ENCODE results near the gene PPFIA2.

PPFIA2 gene

DNA sequence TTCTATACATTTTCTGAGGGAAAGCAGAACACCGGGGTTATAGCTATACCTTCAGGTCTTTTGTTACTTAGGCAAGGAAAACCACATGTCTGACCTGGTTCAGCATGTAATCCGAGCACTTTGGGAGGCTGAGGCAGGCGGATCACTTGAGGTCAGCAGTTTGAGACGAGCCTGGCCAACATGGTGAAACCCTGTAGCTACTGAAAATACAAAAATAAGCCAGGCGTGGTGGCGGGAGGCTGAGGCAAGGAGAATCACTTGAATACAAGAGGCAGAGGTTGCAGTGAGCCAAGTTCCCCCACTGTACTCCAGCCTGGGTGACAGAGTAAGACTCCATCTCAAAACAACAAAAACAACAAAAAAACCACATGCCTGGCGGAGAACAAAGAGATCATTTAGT is 503.7 kb downstream of the PPFIA2 start:
- DNase-seq, result no peak

DNA sequence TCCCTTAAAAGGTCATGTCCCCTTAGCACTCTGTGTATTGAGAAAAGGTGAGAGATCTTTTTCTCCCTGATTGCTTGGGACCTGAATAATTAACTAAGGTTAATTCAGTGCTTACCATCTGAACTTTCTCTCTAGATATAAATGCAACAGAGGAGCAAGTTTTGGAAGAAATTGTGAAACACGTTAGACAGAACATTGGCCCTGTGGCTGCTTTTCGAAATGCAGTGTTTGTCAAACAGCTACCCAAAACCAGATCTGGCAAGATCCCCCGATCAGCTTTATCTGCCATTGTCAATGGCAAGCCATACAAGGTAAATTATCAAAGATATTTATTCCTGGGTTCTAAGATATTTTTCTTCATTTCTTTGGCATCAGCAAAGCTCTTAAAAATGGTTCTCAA is 505.8 kb downstream of the PPFIA2 start:
- DNase-seq, result no peak

DNA sequence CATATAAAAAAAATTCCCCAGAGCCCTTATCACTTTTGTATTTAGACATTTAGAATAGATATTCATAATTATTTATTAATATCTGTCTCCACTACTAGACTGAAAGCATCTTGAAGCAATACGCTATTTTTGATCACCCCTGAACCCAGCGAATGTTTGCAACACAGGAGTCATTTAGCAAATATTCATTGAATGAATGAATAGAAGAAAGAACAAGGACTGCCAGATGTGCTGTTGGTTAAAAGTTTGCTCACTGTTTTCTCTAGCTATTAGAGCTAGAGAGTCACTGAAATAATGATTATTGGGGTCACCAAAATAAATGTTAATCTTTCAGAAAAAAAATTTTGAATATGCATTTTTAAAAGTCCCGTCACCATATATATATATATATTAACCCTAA is 506.9 kb downstream of the PPFIA2 start:
- DNase-seq, result no peak

DNA sequence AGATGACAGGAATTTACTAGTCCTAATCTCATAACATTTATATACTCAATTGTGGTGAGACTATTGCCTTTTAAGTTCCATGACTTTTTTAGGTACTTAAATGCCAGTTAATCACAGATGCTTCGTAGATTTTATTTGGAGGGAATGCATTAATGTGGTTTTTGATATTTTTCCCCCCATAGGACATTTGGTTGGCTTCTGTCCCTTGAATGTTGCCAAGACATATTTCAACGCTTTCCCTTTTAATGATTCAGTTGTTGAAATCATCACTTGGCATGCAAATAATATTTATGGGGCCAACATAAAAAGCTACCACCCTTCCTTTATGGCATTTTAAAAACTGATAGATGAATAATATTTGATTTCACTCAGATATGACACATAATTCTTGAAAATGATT is 509.2 kb downstream of the PPFIA2 start:
- DNase-seq, result no peak

DNA sequence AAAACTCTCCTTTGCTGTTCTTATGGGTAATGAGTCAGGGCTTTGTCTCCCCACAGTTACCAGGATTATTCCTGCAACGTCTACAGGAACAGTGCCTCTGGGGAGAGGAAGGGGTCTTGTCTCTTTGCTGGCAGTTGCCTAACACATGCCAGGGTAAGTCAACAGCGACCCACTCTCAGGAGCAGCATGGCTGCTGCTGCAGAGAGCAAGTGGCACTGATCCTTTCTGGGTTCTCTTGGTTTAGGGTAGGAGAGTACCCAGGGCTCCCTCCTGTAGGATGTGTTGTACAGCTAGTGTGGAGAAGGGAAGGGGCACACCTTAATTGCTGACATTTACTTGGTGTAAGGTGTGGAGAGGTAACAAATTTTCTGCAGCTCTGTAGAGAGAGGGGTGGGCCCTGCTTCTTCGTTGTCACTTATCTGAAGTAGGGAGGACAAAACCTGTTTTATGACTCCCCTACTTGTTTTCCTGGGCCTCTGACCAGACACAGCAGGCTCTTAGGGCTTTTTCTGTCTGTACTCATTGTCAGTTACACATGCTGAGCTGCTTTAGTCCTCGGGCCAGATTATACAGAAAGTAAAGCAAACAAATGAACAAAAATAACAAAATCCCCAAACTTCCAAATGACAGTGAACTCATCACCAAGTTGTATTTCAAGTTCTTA is 513.1 kb downstream of the PPFIA2 start:
- peak; percentile 2 for DNase-seq

DNA sequence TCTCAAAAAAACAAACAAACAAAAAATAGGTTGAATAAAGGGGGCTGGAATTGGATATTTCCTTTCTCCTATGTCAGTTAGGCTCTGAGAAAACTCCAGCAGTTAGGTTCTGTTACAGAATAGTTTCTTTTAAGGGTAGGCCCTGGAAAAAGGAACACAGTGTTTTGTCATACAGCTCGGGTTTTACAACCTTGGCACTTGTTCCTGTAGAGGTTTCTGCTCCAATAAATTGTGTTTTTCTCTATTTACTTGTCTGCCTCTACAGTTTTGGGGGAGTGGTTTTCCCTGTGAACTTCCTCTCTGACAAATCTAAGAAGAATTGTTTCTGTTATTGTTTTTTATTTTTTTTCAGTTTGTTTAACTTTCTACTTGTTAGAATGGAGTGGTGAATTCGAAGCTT is 513.7 kb downstream of the PPFIA2 start:
- DNase-seq, result no peak

DNA sequence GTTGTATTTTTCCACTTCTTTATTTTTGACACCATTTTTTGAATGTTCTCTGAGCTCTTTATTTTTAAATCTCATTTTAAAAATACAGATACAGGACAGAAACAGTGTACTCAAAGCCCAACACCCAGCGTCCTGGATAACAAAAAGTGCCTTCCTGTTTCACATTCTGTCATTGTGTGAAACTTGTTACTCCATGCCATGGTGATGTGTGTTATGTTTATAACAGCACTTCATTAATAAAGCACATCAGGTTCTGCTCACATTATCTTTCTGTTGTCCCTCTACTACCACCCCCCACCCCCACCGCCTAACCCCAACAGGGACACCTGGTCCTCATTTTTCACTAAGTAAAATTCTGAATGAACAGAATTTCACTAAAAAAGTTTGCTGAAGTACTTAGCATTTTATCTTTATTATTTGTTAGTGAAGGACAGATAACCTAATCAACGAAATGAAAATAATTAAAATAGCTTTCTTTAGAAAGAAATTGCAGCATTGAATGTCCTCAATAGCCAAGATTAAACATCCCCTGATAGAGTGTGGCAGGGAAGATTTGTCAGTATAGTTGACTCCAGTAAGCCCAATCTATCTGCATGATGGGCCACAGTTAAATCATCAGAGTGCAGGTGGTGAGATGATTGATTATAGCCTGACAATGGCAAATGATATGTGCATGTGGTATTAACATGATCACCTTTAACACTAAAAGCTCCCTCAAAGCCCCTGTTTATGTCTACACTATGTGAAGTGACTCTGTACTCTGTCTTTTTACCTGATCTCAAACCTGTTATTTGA is 527.4 kb downstream of the PPFIA2 start:
- DNase-seq, result no peak

DNA sequence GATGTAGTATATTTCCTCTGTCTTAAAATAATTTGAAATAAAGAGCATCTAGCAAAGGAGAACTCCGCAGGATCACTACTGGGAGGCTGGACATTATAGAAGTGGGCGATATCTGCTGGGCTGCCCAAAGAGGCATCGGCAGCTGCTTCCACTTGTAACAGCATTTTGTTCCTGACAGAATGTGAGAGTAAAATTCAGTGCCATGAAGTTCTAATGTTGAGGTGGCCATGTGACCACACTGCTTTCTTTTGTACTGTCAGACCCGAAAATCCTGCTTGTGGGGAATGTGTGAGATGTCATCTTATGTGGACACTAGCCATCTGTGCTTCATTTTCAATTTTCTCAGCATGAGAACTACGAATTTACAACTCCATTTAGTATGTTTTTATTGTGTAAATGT is 529.4 kb downstream of the PPFIA2 start:
- no peak for DNase-seq

DNA sequence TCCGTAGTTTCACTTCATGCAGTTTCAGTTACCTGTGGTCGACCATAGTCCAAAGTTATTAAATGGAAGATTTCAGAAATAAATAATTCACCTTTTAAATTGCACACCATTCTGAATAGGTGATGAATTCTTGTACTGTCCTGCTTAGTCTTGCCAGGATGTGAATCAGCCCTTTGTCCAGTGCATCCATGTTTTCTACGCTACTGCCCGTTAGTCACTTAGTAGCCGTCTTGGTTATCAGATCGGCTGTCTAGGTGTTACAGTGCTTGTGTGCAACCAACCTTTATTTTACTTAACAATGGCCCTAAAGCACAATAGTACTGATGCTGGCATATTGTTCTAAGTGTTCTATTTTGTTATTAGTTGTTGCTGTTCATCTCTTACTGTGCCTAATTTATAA is 534.5 kb downstream of the PPFIA2 start:
- no peak for DNase-seq

DNA sequence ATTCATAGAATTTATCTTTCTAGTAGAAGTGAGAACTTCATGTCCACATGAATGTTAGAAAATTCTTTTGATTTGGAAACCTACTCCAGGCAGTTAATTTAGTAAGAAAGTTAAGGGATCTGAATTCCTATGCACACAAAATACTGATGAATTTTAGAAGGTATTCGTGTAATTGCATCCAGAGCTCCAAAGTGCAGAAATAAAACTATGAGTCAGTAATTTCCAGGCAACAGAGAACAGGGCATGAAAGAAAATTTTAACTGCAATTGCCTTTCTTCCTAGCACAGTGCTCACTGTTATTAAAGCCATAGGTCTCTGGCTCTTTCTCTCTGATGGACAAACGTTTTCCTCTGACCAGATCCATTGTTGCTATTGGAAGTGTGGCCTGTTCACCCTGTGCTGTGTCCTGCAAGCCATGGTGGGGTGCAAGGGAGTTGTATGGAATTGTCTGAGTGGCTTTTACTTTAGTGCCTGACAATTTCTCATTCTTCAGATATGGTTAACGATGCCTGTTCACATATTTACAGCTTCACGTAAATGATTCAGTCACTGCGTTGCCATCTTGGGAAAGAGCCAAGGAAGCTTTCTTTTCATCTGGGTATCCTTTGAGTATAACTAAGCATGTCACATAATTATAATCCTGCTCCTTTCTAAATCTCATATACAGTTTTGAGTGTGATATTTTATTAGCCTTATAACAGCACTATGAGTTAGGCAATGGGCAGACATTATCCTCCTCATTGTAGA is 536.1 kb downstream of the PPFIA2 start:
- peak; percentile 44 for DNase-seq

DNA sequence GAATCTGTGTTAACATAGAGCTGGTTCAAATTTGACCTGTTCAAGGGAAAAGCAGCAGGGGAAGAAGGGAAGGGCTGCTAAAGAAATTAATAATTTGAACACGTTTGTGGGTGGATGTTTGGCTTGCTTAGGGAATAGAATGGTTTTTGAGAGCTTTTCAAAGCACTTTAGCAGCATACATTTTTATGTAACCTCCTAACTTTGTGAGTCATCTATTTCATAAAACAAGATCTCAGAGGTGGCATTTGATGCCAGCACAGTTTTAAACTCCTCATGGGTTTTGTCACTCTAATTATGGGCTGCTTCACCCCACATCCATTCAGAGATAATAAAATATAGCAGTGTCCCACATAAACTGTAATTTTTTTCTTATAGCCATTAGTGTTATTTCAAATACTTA is 537.5 kb downstream of the PPFIA2 start:
- no peak for DNase-seq

DNA sequence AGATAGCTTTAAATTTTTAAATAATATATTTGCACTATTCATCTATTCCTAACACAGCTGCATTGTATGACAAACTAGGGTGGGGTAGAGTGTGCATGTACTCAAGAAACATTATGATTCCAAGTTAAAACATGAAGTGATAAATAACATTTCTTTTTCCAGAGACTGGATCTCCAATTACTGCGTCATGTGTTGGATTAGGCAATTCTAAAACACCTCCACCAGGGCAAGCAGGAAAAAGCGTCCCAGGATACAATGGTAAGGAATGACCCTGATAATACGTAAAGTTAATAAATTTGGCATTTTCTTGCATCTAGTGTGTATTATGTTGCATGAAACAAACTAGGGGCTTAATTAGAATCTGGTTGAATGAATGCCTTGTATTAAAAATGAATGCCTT is 542.4 kb downstream of the PPFIA2 start:
- DNase-seq, result no peak

DNA sequence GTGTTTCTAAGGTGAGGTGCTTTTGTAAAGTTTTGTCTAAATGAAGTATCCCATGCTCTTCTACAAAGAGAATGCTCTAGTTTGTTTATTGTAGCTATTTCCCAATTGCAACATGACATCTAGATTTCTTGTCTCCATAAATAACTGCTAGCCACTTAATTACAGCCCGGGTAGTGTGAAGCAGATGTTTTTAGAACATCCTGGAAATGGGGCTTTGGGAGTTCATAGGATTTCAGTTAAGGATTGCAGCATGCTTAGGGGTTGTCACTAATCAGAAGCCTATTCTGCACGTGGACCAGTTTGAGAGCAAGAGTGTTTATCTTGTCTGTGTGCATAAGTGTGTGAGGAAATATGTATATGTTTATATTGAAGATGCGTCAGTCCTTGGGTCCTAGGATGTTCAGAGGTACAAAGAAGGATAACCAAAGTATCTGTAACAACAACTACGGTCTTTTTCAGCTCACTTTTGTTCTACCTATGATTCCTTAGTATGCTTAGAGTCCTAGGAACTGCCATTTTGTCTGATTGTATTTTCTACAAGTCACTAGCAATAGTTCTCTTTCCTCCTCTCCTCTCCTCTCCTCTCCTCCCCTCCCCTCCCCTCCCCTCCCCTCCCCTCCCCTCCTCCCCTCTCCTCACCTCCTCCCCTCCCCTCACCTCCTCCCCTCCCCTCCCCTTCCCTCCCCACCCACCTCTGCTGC is 546.0 kb downstream of the PPFIA2 start:
- DNase-seq, result no peak

DNA sequence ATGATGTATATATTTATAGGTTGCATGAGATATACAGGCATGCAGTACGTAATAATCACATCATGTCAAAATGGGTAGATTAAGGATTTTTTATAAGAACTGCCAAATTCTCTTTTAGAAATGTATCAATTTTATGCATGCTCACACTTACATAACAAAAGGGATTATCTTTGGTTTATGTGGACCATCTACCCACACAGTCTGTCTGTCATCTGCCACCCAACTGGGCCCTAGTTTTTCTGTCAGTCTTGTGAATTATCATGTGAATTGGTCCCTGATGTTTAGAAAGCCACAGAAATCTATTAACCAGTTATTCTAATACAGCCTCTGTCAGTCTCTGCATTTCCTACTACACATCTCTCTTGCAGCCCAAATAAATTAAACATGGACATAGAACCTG is 547.8 kb downstream of the PPFIA2 start:
- DNase-seq, result no peak

DNA sequence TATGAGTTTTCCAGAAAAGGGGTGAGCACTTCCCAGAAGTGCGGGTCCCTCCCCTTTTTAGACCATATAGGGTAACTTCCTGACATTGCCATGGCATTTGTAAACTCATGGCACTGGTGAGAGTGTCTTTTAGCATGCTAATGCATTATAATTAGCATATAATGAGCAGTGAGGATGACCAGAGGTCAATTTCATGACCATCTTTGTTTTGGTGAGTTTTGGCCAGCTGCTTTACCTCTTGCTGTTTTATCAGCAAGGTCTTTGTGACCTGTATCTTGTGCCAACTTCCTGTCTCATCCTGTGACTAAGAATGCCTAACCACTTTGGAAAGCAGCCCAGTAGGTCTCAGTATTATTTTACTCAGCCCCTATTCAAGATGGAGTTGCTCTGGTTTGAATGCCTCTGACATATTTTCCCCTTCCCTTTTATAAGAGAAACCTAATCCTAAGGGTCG is 549.4 kb downstream of the PPFIA2 start:
- DNase-seq, result peak; percentile 75

DNA sequence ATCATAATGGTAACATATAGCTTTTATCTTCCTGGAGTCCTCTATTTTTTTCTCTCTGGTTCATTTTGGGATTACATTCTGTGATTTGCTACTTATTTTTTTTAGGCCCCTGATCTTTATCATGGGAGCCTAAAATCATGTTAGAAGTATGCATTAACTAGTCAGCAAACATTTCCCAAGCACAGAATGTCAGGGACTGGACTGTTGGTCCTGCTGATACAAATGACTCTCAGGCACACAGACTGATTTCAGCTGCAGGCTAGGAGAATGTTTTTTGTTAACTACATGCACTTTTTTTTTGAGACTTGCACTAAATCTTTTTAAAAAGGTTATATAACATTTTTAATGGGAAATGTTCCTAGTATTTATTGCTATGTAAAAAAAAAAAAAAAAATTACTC is 550.1 kb downstream of the PPFIA2 start:
- DNase-seq, result peak; percentile 14

DNA sequence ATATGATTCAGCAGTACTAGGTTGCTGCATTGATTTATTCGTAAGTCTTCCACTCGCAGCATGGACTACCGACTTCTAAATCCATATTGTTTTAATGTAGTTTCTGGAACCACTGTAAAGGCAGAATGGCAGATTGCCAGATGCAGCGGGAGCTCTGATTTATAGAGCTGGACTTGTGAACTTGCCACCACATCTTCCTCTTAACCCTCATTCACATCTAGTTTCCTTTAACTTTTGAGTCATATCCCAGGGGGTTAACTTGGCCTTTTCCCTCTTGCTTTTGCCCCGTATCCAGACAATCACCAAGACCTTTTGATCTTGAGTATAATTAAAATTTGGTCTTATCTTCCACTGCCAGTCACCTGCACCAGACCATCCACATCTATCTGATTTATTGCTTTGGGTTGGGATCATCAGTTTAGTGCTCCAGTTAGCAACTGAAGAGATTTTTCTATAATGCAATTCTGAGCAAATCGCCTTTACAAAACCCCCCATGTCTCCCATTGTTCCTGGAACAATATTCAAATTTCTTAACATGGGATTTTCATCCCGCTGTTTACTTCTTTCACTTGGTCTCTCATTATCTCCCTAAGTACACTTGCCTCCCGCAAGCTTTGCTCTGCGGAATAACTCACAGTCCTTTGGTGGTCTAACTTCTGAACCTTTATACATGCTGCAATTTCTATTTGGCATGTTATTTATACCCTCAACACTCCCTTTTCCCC is 550.8 kb downstream of the PPFIA2 start:
- DNase-seq, result no peak

Data from EL (cell line).